PC-9 (cell line): Measurements from ENCODE around the gene APOL2.

Experiments used
- EZH2 ChIP-seq: fragments of 200-600 bp; sonication (generic); IDR thresholded peaks from 2 replicates; pipeline ENCODE4 v1.8.0; 2017; ENCODE audit warnings: antibody characterized with exemption, low read depth
- TF ChIP-seq, protein P1 (sequence below): fragments of 200-600 bp; sonication (generic); conservative IDR thresholded peaks from 2 replicates; pipeline ENCODE4 v1.6.1; 2017; ENCODE audit warnings: mixed run types, antibody characterized with exemption, mild to moderate bottlenecking, moderate library complexity

DNA sequence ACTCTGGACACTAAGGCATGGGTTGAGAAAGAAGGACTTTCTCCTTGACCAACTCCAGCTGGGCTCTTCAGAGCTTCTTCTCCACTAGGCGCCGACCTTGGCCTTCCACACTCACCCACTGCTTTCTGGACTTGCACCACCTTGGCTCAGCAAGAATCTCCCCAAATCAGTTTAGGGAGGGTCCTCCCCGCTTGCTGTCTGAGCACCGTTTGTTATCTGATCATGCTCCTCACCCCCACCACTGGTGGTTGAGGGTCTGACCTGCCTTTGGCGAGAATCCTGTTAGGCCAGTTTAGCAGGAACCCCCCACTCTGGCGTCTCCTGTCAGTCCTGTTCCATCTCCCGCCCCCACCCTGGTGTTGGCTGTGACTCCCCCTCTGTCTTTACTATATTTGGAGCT is 10.4 kb downstream of the APOL2 start:
- TF ChIP-seq, protein P1, sequence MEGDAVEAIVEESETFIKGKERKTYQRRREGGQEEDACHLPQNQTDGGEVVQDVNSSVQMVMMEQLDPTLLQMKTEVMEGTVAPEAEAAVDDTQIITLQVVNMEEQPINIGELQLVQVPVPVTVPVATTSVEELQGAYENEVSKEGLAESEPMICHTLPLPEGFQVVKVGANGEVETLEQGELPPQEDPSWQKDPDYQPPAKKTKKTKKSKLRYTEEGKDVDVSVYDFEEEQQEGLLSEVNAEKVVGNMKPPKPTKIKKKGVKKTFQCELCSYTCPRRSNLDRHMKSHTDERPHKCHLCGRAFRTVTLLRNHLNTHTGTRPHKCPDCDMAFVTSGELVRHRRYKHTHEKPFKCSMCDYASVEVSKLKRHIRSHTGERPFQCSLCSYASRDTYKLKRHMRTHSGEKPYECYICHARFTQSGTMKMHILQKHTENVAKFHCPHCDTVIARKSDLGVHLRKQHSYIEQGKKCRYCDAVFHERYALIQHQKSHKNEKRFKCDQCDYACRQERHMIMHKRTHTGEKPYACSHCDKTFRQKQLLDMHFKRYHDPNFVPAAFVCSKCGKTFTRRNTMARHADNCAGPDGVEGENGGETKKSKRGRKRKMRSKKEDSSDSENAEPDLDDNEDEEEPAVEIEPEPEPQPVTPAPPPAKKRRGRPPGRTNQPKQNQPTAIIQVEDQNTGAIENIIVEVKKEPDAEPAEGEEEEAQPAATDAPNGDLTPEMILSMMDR: no peak
- no peak for TF ChIP-seq EZH2
